A673 (cell line): Measurements from ENCODE around the gene MVB12B. TPM values are rescaled to one million over a fixed set of nuclear protein-coding genes. Genes with fewer than 3 reads are reported as not detected.

Source experiments
- BruUV-seq: library from RNA; stranded (reverse); fragments of 400-500 nt; replicated peaks from 2 replicates; lab custom pipeline; 2021; lab: Mats Ljungman, UMichigan
- CTCF ChIA-PET: fragments of 300-600 bp; sonication (Branson Sonifier 250); formaldehyde crosslinking; loops from one replicate; lab custom pipeline; 2022; ENCODE audit warnings: antibody characterized with exemption; lab: Charles Lee
- POLR2A ChIA-PET: fragments of 300-600 bp; sonication (Branson Sonifier 250); formaldehyde crosslinking; loops from one replicate; lab custom pipeline; 2022; ENCODE audit warnings: antibody characterized with exemption; ENCODE audit not compliant: low non-redundant PET; lab: Charles Lee
- DNase-seq: peaks from one replicate; pipeline ENCODE4 v3.0.0-alpha.2; 2015; ENCODE audit warnings: low spot score
- H3K27ac ChIP-seq: fragments of 200-600 bp; sonication (generic); 2 replicates; pipeline ENCODE4 v1.5.1; 2016; ENCODE audit warnings: mixed run types, low read depth, mild to moderate bottlenecking, mixed read lengths, antibody characterized with exemption, low read length; ENCODE audit not compliant: poor library complexity, severe bottlenecking
- H3K27me3 ChIP-seq: fragments of 200-600 bp; sonication (generic); replicated peaks from 2 replicates; pipeline ENCODE4 v1.6.1; 2017; ENCODE audit warnings: mixed run types, low read depth, mild to moderate bottlenecking, mixed read lengths, antibody characterized with exemption, low read length; ENCODE audit not compliant: insufficient read depth, poor library complexity
- H3K36me3 ChIP-seq: fragments of 200-600 bp; sonication (generic); 2 replicates; pipeline ENCODE4 v1.6.1; 2016; ENCODE audit warnings: mixed run types, mild to moderate bottlenecking, mixed read lengths, antibody characterized with exemption, low read length; ENCODE audit not compliant: insufficient read depth, poor library complexity, severe bottlenecking
- H3K4me1 ChIP-seq: fragments of 200-600 bp; sonication (generic); 2 replicates; pipeline ENCODE4 v1.6.1; 2017; ENCODE audit warnings: mixed run types, mild to moderate bottlenecking, mixed read lengths, antibody characterized with exemption, low read length; ENCODE audit not compliant: insufficient read depth, poor library complexity, severe bottlenecking
- H3K4me3 ChIP-seq: fragments of 200-600 bp; sonication (generic); 2 replicates; pipeline ENCODE4 v1.5.1; 2016; ENCODE audit warnings: low read depth, mixed run types, mild to moderate bottlenecking, mixed read lengths, low read length; ENCODE audit not compliant: poor library complexity, severe bottlenecking
- H3K9me3 ChIP-seq: fragments of 200-600 bp; sonication (generic); 2 replicates; pipeline ENCODE4 v1.6.1; 2016; ENCODE audit warnings: mixed run types, low read depth, mild to moderate bottlenecking, mixed read lengths, antibody characterized with exemption, low read length; ENCODE audit not compliant: poor library complexity, severe bottlenecking
- EZH2 ChIP-seq: fragments of 200-600 bp; sonication (generic); IDR thresholded peaks from 2 replicates; pipeline ENCODE4 v1.6.1; 2017; ENCODE audit warnings: borderline replicate concordance, low read depth, mild to moderate bottlenecking, mixed read lengths, antibody characterized with exemption, low read length; ENCODE audit not compliant: poor library complexity, severe bottlenecking
- intact Hi-C: fragments of 100-400 bp; cut with micrococcal nuclease; formaldehyde crosslinking; loops from one replicate; pipeline ENCODE4 v1.10.0; 2022; ENCODE audit not compliant: unreplicated experiment
- total RNA-seq: library from RNA; stranded (reverse); gene quantifications from 2 replicates; pipeline ENCODE4 v1.2.3, GENCODE V29; 2021
- TF ChIP-seq, protein P1 (sequence below): fragments of 300-800, 200-600 bp; sonication (generic); conservative IDR thresholded peaks from 2 replicates; pipeline ENCODE4 v1.5.1; 2017; ENCODE audit warnings: low read depth, mild to moderate bottlenecking, antibody characterized with exemption, low read length, moderate library complexity, mixed read lengths

Gene MVB12B
- total RNA-seq, 1 experiment from 2014 or later: 12.3 TPM

DNA sequence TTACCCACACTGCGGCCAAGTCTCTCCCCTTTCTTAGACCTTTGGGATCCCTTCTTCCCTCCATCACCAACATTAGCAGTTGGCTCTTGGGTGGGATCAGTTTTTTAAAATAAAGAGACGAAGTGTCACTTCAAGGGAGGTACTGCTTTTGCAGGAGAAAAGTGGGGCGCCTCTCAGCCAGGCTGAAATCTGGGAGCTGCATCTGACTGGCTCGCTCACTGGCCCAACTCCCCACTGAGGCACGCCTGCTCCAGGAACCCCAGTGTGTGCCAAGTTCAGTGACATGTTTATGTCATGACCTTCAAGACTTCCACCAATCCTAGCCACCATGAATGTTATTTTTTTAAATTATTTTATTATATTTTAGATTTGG lies 130.5 kb downstream of the MVB12B start:
- POLR2A ChIA-PET: no interaction called here
- no TSS peak for BruUV-seq
- no peaks in the 10 kb centered on the region for H3K9me3 ChIP-seq
- H3K27ac ChIP-seq: no peak overlapping the region
- DNase-seq: no peak
- intact Hi-C loops: no loop called here
- TF ChIP-seq EZH2: no peak
- TF ChIP-seq, protein P1, sequence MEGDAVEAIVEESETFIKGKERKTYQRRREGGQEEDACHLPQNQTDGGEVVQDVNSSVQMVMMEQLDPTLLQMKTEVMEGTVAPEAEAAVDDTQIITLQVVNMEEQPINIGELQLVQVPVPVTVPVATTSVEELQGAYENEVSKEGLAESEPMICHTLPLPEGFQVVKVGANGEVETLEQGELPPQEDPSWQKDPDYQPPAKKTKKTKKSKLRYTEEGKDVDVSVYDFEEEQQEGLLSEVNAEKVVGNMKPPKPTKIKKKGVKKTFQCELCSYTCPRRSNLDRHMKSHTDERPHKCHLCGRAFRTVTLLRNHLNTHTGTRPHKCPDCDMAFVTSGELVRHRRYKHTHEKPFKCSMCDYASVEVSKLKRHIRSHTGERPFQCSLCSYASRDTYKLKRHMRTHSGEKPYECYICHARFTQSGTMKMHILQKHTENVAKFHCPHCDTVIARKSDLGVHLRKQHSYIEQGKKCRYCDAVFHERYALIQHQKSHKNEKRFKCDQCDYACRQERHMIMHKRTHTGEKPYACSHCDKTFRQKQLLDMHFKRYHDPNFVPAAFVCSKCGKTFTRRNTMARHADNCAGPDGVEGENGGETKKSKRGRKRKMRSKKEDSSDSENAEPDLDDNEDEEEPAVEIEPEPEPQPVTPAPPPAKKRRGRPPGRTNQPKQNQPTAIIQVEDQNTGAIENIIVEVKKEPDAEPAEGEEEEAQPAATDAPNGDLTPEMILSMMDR: no peak
- no peaks in the 10 kb centered on the region for H3K36me3 ChIP-seq
- H3K4me1 ChIP-seq: no peaks in the 10 kb centered on the region
- no peaks in the 10 kb centered on the region for H3K27me3 ChIP-seq
- no peak overlapping the region for H3K4me3 ChIP-seq
- CTCF ChIA-PET: interaction anchor here (0.6 kb wide), 1 partner anchor 98 kb away, joined by 3 read pairs; no protein-coding TSS in a partner anchor

DNA sequence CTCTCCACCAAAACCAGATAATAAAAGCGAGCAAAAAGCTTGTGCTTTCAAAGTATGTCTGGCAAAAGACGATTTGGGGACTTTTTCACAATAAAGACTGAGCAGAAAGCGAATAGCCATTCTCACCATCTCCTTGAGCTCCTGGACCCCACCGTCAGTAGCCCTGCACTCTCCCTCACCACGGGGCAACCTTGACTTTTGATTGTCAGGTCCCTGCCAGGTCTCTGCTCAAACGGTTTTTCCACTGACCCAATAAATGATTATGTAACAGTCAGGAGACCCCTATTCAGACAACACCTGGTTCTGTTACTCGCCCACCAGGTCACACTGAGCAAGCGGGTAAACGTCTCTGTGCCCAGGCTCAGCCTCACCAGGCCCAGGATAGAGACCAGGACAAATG lies 131.3 kb downstream of the MVB12B start:
- ChIA-PET CTCF (interaction anchor here (0.6 kb wide), 1 partner anchor 98 kb away, joined by 3 read pairs; no protein-coding TSS in a partner anchor), POLR2A (interaction anchor here (0.5 kb wide), 1 partner anchor 653 kb away, joined by 12 read pairs; no protein-coding TSS in a partner anchor)
- H3K4me1 ChIP-seq: no peaks in the 10 kb centered on the region
- H3K4me3 ChIP-seq: no peak overlapping the region
- no TSS peak for BruUV-seq
- intact Hi-C loops: no loop called here
- TF ChIP-seq, protein P1: no peak
- TF ChIP-seq EZH2: no peak
- H3K36me3 ChIP-seq: no peaks in the 10 kb centered on the region
- DNase-seq: no peak
- H3K27ac ChIP-seq: no peak overlapping the region
- H3K27me3 ChIP-seq: no peaks in the 10 kb centered on the region
- no peaks in the 10 kb centered on the region for H3K9me3 ChIP-seq

DNA sequence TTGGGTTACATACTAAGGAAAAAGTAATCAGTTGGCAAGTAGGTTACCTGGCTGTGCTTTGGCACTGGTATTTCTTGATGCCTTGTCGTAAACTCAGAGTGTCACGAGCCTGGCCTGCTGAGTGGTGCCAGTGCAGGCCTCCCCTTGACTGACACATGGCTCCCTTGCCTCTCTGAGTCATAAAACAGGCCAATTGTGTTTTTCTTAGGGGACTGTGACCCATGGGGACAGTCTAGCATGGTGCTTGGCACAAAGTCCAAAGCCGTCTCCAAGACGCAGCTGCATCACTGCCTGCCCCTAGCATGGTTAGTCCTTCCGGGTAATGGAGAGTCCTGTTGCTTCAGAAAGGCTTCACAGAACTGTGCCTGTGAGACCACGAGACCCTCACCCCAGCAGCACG lies 132.5 kb downstream of the MVB12B start:
- no TSS peak for BruUV-seq

More for the DNA sequence above, 132.5 kb downstream of the MVB12B start:
- H3K27ac ChIP-seq: no peak overlapping the region
- DNase-seq: no peak
- no peaks in the 10 kb centered on the region for H3K36me3 ChIP-seq
- CTCF ChIA-PET: interaction anchor here (0.5 kb wide), 1 partner anchor 8 kb away, joined by 3 read pairs; no protein-coding TSS in a partner anchor
- H3K9me3 ChIP-seq: no peaks in the 10 kb centered on the region
- no peak overlapping the region for H3K4me3 ChIP-seq
- no peaks in the 10 kb centered on the region for H3K4me1 ChIP-seq
- intact Hi-C loops: no loop called here
- POLR2A ChIA-PET: no interaction called here
- no peak for TF ChIP-seq EZH2
- TF ChIP-seq, protein P1: no peak
- no peaks in the 10 kb centered on the region for H3K27me3 ChIP-seq
